ENCODE measurements around the gene ZFR2.

DNA sequence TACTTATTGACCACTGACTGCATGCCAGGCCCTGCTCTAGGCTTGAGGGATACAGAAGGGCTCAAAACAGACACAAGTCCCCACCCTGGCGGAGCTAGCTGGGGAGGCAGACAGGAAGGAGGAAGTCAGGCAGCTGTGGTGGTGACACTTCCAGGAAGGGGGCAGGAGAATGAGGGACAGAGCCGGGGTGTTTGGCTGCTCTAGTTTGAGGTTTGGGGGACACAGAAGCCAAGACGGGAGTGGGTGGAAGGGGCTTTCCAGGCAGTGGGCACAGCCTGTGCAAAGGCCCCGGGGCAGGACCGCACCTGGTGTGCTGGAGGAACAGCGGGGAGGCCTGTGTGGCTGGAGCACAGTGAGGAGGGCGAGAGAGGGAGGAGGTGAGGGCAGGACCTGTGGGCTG, 102.3 kb downstream of the ZFR2 start:
- TF ChIP-seq POLR2A (IDR thresholded peaks at IDR 0.05; ENCODE audit: low read length) (no peak), GATA1 (IDR thresholded peaks at IDR 0.05; ENCODE audit: low read depth, low read length) (no peak)

Data from erythroblast (primary cell).